Right lobe of liver (tissue), 6 donors: Measurements from ENCODE around the gene LIN54. TPM values are rescaled to one million over a fixed set of nuclear protein-coding genes. Genes with fewer than 3 reads are reported as not detected.
A peak's percentile ranks its signal among the peaks of the same experiment; 100 is the strongest.

Experiments
- ATAC-seq, 4 donors: fragments of 200-7000 bp; cut with Tn5 transposase; one replicate each; pipeline ENCODE4 v1.9.1; 2020; ENCODE audit warnings: mild to moderate bottlenecking in 4 of 4, moderate library complexity in 4 of 4
- DNase-seq, 3 donors: peaks; one replicate each; pipeline ENCODE4 v3.0.0-alpha.2; 2020
- H3K27ac ChIP-seq, 3 donors: fragments of 200-600 bp; one replicate each; pipeline ENCODE4 v1.8.0; 2022
- H3K27me3 ChIP-seq, 2 donors: fragments of 200-600 bp; one replicate each; pipeline ENCODE4 v1.8.0; 2022
- H3K36me3 ChIP-seq, 4 donors: fragments of 200-600 bp; sonication (generic) in 1 of 4; one replicate each; pipeline versions ENCODE4 v1.5.1 to v1.8.0; 2017 to 2022; ENCODE audit warnings: control low read depth in 1 of 4
- H3K4me1 ChIP-seq, 4 donors: fragments of 200-600 bp; sonication (generic) in 1 of 4; one replicate each; pipeline versions ENCODE4 v1.5.1 to v1.8.0; 2017 to 2022; ENCODE audit warnings: control low read depth in 1 of 4
- H3K4me3 ChIP-seq, 3 donors: fragments of 200-600 bp; one replicate each; pipeline ENCODE4 v1.8.0; 2022
- H3K9me3 ChIP-seq, 4 donors: fragments of 200-600 bp; sonication (generic) in 1 of 4; one replicate each; pipeline versions ENCODE4 v1.5.1 to v1.8.0; 2017 to 2022; ENCODE audit warnings: control low read depth in 1 of 4
- CTCF ChIP-seq, 4 donors: fragments of 200-600 bp in 3 of 4; fragments of 450-650 bp in 1 of 4; IDR thresholded peaks; one replicate each; pipeline versions ENCODE4 v1.5.1 to v1.8.0; 2016 to 2022; ENCODE audit warnings: antibody characterized with exemption in 4 of 4, mild to moderate bottlenecking in 2 of 4
- POLR2A ChIP-seq: fragments of 450-650 bp; IDR thresholded peaks from one replicate; pipeline ENCODE4 v1.6.1; 2017; ENCODE audit warnings: antibody characterized with exemption, mild to moderate bottlenecking
- WGBS: methylation state at CpG from one replicate; pipeline ENCODE4 v1.1.6; 2018; ENCODE audit warnings: low coverage, low lambda C conversion rate; ENCODE audit not compliant: insufficient coverage; ENCODE audit errors: missing lambda C conversion rate; 5-methylcytosine and 5-hydroxymethylcytosine counted together
- intact Hi-C, 2 donors: fragments of 100-400 bp; cut with DNase I; formaldehyde crosslinking; loops; one replicate each; pipeline versions ENCODE4 v1.11.2 to v1.14.1; 2022
- total RNA-seq, 6 experiments: library from RNA; depleted of rRNA in 2 of 6; stranded (reverse); fragments of >200 nt in 2 of 6; fragmentation: NEBNext Ultra II Directional in 3 of 6; extraction: Animal tissue kit (Norgen Biotek cat#: 25700) in 3 of 6; gene quantifications; one replicate each; pipeline versions ENCODE4 v1.1.0 to v1.2.4, GENCODE V29; 2016 to 2023
- donor health status: DM: no; HTN: yes; CAD: no.
- donor health status: DM: no; HTN: no; CAD: no.
- donor health status: DM: no; HTN: no; CAD: no.
- donor health status: DM: no; HTN: yes; CAD: no.
- donor health status: DM: no; HTN: yes; CAD: no.

Gene LIN54
- total RNA-seq, 6 experiments from 2014 or later = 5.4 to 8.1 (median 6.0) TPM

- peaks cover 0 to 15% (median 3%) of the 10 kb centered on the region in 4 donors for H3K4me1 ChIP-seq
- H3K27me3 ChIP-seq = no peaks in the 10 kb centered on the region
- H3K27ac ChIP-seq = peak within 1 kb of the TSS; percentile 82 to 89 (median 88)
- peak within 1 kb of the TSS; percentile 74 to 81 (median 75) for H3K4me3 ChIP-seq
- peak; percentile 99 to 100 (median 99) for ATAC-seq
- H3K9me3 ChIP-seq = no peaks in the 10 kb centered on the region
- intact Hi-C loops = no loop called here
- WGBS = under 1% methylated on average over 39 of the region's 39 CpGs
- TF ChIP-seq CTCF (IDR thresholded peaks at IDR 0.05) (peak; percentile 39 to 59 (median 43)), POLR2A (peak; percentile 76)
- no peaks in the 10 kb centered on the region for H3K36me3 ChIP-seq
- DNase-seq = peak; percentile 95 to 98 (median 98)
Observed at GRCh38 chr4:83034630-83035494, 24.2 kb upstream of the LIN54 start, which contains the start of gene COPS4. Gene COPS4, plus strand, starts transcription at chr4:83035183. Its CDS starts 42 bp downstream, at chr4:83035225.

GRCh38 chr4:83029688-83030087 lies 19.1 kb upstream of the LIN54 start:
- H3K4me3 ChIP-seq = no peak overlapping the region
- TF ChIP-seq POLR2A = no peak
- TF ChIP-seq CTCF (IDR thresholded peaks at IDR 0.05) = no peak
- no peak for DNase-seq
- no peak for ATAC-seq
- 53% methylated on average over 1 of the region's 1 CpG for WGBS
- H3K27ac ChIP-seq = no peak overlapping the region
- intact Hi-C loops = no loop called here
- H3K27me3 ChIP-seq = no peaks in the 10 kb centered on the region
- no peaks in the 10 kb centered on the region for H3K4me1 ChIP-seq
- H3K9me3 ChIP-seq = no peaks in the 10 kb centered on the region
- H3K36me3 ChIP-seq = no peaks in the 10 kb centered on the region

GRCh38 chr4:83028976-83029375 lies 18.4 kb upstream of the LIN54 start:
- ATAC-seq (no peak), DNase-seq (no peak)
- Histone ChIP-seq H3K4me3 (no peak overlapping the region), H3K27ac (no peak overlapping the region), H3K4me1 (no peaks in the 10 kb centered on the region), H3K36me3 (no peaks in the 10 kb centered on the region), H3K9me3 (no peaks in the 10 kb centered on the region), H3K27me3 (no peaks in the 10 kb centered on the region)
- intact Hi-C loops = no loop called here
- WGBS = 24% methylated on average over 3 of the region's 3 CpGs
- TF ChIP-seq POLR2A (no peak), CTCF (IDR thresholded peaks at IDR 0.05) (no peak)

- no peak for DNase-seq
- intact Hi-C loops = no loop called here
- Histone ChIP-seq H3K9me3 (no peaks in the 10 kb centered on the region), H3K4me1 (no peaks in the 10 kb centered on the region), H3K4me3 (no peak overlapping the region), H3K36me3 (no peaks in the 10 kb centered on the region), H3K27me3 (no peaks in the 10 kb centered on the region), H3K27ac (no peak overlapping the region)
- no peak for ATAC-seq
- no peak for TF ChIP-seq POLR2A
- no peak for TF ChIP-seq CTCF (IDR thresholded peaks at IDR 0.05)
Observed at GRCh38 chr4:83025563-83025962, 14.9 kb upstream of the LIN54 start.
